Measurements from ENCODE around the gene PARD3B. TPM values are rescaled to one million over a fixed set of nuclear protein-coding genes. Genes with fewer than 3 reads are reported as not detected.

The PARD3B gene
- total and polyA plus RNA-seq, 7 donors = 0.42 to 6.0 (median 4.8) TPM

DNA sequence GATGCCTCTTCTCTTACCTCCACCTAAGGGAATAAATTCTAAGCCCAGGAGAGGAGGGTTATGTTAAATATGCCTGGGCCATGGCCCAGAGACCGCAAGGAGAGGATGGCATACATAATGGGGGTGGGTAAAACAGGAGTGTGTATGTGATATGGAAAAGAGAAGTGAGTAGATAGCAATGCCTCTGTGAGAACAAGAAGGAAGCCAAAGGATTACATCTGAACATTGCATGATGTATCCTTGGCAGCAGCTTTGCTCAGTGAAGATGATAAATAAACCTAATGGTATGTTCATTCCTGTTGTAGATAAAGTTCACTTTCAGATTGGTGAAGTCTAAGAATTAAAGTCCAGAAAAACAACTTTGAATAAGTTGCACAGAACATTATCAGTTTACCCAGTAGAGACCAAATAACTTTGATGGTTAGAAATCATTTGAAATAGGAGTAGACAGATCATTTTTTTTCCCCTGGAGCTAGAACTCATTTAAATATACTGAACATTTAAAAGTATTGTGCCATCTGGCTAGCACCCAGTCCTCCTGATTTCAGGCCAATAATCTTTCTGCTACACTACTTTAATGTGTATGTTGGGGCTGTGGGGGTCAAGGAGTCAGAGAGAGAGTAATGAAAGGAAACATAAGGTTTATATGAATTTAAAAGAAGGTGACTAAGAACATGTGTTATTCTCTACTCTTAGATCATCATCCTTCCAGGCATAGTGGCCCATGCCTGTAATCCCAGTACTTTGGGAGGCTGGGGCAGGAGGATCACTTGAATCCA, 231.7 kb downstream of the PARD3B start:
- DNase-seq (no peak), ATAC-seq (no peak)
- Histone ChIP-seq H3K27ac (no peak overlapping the region), H3K4me3 (no peak overlapping the region), H3K4me1 (peaks cover 14% of the 10 kb centered on the region), H3K36me3 (ENCODE audit: insufficient read depth in 1 of 2, low read depth in 1 of 2) (no peaks in the 10 kb centered on the region), H3K27me3 (ENCODE audit: insufficient read depth in 3 of 3, low read length in 2 of 3) (no peaks in the 10 kb centered on the region), H3K9me3 (no peaks in the 10 kb centered on the region)
- 90 to 96% (median 93%) methylated on average over 1 of the region's 1 CpG for whole genome bisulfite sequencing, 3 donors
- TF ChIP-seq, protein P1, sequence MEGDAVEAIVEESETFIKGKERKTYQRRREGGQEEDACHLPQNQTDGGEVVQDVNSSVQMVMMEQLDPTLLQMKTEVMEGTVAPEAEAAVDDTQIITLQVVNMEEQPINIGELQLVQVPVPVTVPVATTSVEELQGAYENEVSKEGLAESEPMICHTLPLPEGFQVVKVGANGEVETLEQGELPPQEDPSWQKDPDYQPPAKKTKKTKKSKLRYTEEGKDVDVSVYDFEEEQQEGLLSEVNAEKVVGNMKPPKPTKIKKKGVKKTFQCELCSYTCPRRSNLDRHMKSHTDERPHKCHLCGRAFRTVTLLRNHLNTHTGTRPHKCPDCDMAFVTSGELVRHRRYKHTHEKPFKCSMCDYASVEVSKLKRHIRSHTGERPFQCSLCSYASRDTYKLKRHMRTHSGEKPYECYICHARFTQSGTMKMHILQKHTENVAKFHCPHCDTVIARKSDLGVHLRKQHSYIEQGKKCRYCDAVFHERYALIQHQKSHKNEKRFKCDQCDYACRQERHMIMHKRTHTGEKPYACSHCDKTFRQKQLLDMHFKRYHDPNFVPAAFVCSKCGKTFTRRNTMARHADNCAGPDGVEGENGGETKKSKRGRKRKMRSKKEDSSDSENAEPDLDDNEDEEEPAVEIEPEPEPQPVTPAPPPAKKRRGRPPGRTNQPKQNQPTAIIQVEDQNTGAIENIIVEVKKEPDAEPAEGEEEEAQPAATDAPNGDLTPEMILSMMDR (IDR thresholded peaks at IDR 0.05) = no peak
- intact Hi-C loops (cut with DNase I) = no loop called here

DNA sequence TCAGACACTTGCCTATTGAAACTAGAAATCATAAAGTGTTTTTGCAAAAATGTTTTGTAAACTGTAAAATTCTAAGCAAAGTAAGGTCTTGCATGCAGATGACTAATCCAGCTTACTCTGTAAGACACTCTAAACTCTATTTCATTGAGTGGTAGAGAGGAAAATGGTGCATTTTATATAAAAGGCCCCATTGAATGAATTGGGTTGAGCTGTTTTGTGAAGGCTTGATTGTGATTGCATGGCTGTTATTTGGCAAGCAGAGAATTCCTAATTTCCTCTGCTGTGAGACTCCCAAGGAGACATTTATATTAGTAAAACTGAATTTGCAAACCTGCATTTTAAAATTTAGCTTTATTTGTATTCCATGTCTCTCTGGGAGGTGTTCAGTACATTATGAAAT, 234.5 kb downstream of the PARD3B start:
- Histone ChIP-seq H3K36me3 (ENCODE audit: insufficient read depth in 1 of 2, low read depth in 1 of 2) (no peaks in the 10 kb centered on the region), H3K27me3 (ENCODE audit: insufficient read depth in 3 of 3, low read length in 2 of 3) (no peaks in the 10 kb centered on the region), H3K4me3 (no peak overlapping the region), H3K4me1 (peaks cover 14% of the 10 kb centered on the region), H3K9me3 (no peaks in the 10 kb centered on the region), H3K27ac (no peak overlapping the region)
- TF ChIP-seq, protein P1 (IDR thresholded peaks at IDR 0.05) = no peak
- intact Hi-C loops (cut with DNase I) = no loop called here
- no peak for DNase-seq
- ATAC-seq = no peak

DNA sequence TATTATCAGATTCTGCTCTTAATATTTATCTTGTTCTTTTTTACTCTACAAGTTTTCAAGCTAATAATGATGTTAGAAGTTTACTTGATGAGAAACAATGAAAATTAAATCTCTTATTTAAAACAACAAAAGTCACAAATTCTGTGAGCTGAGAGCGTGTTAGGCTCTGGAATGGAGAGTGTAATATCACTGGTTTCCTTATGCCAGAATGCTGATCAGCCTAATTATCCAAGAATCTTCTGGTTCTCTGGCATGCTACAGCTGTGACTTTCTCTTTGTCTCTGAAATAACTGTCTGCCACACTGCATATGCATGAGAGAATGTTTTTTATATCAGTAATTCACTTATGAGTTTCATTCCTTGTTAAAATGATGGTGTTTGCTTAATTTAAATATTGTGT, 236.7 kb downstream of the PARD3B start:
- Histone ChIP-seq H3K36me3 (ENCODE audit: insufficient read depth in 1 of 2, low read depth in 1 of 2) (no peaks in the 10 kb centered on the region), H3K27ac (no peak overlapping the region), H3K4me1 (no peaks in the 10 kb centered on the region), H3K9me3 (no peaks in the 10 kb centered on the region), H3K27me3 (ENCODE audit: insufficient read depth in 3 of 3, low read length in 2 of 3) (no peaks in the 10 kb centered on the region), H3K4me3 (no peak overlapping the region)
- 73 to 76% (median 74%) methylated on average over 1 of the region's 1 CpG for WGBS, 3 donors
- DNase-seq (no peak), ATAC-seq (no peak)
- TF ChIP-seq, protein P1 (IDR thresholded peaks at IDR 0.05) = no peak
- intact Hi-C loops (cut with DNase I) = no loop called here

DNA sequence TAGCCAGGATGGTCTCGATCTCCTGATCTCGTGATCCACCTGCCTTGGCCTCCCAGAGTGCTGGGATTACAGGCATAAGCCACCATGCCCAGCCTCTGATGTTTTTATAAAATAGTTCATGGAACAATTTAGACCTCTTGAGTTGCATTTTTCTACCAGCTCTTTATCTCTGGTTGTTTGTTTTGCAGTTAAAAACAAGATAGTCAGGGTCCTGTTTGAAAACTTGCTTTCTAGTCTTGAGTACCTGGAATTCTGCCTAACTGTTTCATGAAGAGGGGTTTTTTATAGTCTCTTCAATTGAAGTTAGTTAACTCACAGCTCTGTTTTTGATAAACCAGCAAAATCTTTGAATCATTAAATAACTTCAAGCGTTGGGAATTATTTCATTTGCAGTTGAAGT, 244.8 kb downstream of the PARD3B start:
- intact Hi-C loops (cut with DNase I) = no loop called here

More for the DNA sequence above, 244.8 kb downstream of the PARD3B start:
- no peak for ATAC-seq
- H3K36me3 ChIP-seq (ENCODE audit: insufficient read depth in 1 of 2, low read depth in 1 of 2) = no peaks in the 10 kb centered on the region
- no peak overlapping the region for H3K4me3 ChIP-seq
- no peaks in the 10 kb centered on the region for H3K27me3 ChIP-seq (ENCODE audit: insufficient read depth in 3 of 3, low read length in 2 of 3)
- no peaks in the 10 kb centered on the region for H3K9me3 ChIP-seq
- TF ChIP-seq, protein P1 (IDR thresholded peaks at IDR 0.05) = no peak
- 90 to 97% (median 93%) methylated on average over 3 of the region's 3 CpGs for WGBS, 3 donors
- H3K4me1 ChIP-seq = no peaks in the 10 kb centered on the region
- no peak overlapping the region for H3K27ac ChIP-seq
- no peak for DNase-seq
